HCT116 (cell line): Measurements from ENCODE around the gene UNC80.

ENCODE experiments used
- CBX3 ChIP-seq: IDR thresholded peaks from 2 replicates; pipeline ENCODE4 v1.6.1; 2012; ENCODE audit warnings: low read depth
- ELF1 ChIP-seq: IDR thresholded peaks from 2 replicates; pipeline ENCODE4 v1.6.1; 2012; ENCODE audit warnings: low read depth, borderline replicate concordance
- EZH2 ChIP-seq: fragments of 200-600 bp; sonication (generic); IDR thresholded peaks from 2 replicates; pipeline ENCODE4 v1.6.1; 2017; ENCODE audit warnings: antibody characterized with exemption, mixed run types
- EZH2phosphoT487 ChIP-seq: fragments of 200-600 bp; IDR thresholded peaks from 2 replicates; pipeline ENCODE4 v1.6.1; 2018; ENCODE audit warnings: antibody characterized with exemption, borderline replicate concordance
- POLR2AphosphoS5 ChIP-seq: IDR thresholded peaks from 2 replicates; pipeline ENCODE4 v1.6.1; 2011; ENCODE audit warnings: mild to moderate bottlenecking, low read depth, low read length, moderate library complexity
- RAD21 ChIP-seq: IDR thresholded peaks from 2 replicates; pipeline ENCODE4 v1.6.1; 2012; ENCODE audit warnings: low read depth, mild to moderate bottlenecking
- TF ChIP-seq, protein P1 (sequence below), 3 experiments: fragments of 200-600 bp in 1 of 3; sonication (generic) in 1 of 3; IDR thresholded peaks in 2 of 3; conservative IDR thresholded peaks in 1 of 3; 2 replicates each; pipeline ENCODE4 v1.5.1; 2012 to 2017; ENCODE audit warnings: low read depth in 2 of 3, low read length in 2 of 3, antibody characterized with exemption in 1 of 3, borderline replicate concordance in 1 of 3, control low read depth in 1 of 3, mild to moderate bottlenecking in 1 of 3, mixed read lengths in 1 of 3, mixed run types in 1 of 3, moderate library complexity in 1 of 3; ENCODE audit not compliant: insufficient read depth in 1 of 3
- TF ChIP-seq, protein P2 (sequence below): IDR thresholded peaks from 2 replicates; pipeline ENCODE4 v1.6.1; 2012; ENCODE audit warnings: low read depth
- TF ChIP-seq, protein P3 (sequence below): IDR thresholded peaks from 2 replicates; pipeline ENCODE4 v1.6.1; 2012

DNA sequence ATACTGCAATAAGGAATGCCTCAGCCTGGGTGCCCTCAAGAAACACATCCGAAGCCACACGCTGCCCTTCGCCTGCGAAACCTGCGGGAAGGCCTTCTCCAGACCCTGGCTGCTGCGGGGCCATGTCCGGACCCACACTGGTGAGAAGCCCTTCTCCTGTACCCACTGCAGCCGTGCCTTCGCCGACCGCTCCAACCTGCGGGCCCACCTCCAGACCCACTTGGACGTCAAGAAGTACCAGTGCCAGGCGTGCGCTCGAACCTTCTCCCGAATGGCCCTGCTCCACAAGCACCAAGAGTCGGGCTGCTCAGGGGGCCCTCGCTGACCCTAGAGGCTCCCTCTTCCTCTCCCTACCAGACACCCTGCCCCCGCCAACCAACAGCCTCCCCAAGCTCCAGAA is 37.6 kb downstream of the UNC80 start:
- TF ChIP-seq, protein P1, sequence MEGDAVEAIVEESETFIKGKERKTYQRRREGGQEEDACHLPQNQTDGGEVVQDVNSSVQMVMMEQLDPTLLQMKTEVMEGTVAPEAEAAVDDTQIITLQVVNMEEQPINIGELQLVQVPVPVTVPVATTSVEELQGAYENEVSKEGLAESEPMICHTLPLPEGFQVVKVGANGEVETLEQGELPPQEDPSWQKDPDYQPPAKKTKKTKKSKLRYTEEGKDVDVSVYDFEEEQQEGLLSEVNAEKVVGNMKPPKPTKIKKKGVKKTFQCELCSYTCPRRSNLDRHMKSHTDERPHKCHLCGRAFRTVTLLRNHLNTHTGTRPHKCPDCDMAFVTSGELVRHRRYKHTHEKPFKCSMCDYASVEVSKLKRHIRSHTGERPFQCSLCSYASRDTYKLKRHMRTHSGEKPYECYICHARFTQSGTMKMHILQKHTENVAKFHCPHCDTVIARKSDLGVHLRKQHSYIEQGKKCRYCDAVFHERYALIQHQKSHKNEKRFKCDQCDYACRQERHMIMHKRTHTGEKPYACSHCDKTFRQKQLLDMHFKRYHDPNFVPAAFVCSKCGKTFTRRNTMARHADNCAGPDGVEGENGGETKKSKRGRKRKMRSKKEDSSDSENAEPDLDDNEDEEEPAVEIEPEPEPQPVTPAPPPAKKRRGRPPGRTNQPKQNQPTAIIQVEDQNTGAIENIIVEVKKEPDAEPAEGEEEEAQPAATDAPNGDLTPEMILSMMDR (IDR thresholded peaks at IDR 0.05 in 2 of 3, conservative IDR thresholded peaks at IDR 0.05 in 1 of 3; ENCODE audit: borderline replicate concordance in 1 of 3, insufficient read depth in 1 of 3, low read depth in 2 of 3, low read length in 2 of 3) = no peak
- TF ChIP-seq POLR2AphosphoS5 (no peak), EZH2phosphoT487 (no peak), EZH2 (no peak), RAD21 (no peak), CBX3 (no peak), ELF1 (no peak)
- TF ChIP-seq, protein P2, sequence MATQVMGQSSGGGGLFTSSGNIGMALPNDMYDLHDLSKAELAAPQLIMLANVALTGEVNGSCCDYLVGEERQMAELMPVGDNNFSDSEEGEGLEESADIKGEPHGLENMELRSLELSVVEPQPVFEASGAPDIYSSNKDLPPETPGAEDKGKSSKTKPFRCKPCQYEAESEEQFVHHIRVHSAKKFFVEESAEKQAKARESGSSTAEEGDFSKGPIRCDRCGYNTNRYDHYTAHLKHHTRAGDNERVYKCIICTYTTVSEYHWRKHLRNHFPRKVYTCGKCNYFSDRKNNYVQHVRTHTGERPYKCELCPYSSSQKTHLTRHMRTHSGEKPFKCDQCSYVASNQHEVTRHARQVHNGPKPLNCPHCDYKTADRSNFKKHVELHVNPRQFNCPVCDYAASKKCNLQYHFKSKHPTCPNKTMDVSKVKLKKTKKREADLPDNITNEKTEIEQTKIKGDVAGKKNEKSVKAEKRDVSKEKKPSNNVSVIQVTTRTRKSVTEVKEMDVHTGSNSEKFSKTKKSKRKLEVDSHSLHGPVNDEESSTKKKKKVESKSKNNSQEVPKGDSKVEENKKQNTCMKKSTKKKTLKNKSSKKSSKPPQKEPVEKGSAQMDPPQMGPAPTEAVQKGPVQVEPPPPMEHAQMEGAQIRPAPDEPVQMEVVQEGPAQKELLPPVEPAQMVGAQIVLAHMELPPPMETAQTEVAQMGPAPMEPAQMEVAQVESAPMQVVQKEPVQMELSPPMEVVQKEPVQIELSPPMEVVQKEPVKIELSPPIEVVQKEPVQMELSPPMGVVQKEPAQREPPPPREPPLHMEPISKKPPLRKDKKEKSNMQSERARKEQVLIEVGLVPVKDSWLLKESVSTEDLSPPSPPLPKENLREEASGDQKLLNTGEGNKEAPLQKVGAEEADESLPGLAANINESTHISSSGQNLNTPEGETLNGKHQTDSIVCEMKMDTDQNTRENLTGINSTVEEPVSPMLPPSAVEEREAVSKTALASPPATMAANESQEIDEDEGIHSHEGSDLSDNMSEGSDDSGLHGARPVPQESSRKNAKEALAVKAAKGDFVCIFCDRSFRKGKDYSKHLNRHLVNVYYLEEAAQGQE = no peak
- TF ChIP-seq, protein P3, sequence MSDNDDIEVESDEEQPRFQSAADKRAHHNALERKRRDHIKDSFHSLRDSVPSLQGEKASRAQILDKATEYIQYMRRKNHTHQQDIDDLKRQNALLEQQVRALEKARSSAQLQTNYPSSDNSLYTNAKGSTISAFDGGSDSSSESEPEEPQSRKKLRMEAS = no peak
